ENCODE measurements around the gene NAGLU.

GRCh38 chr17:42563950-42564349 lies 27.9 kb downstream of the NAGLU start:
- TF ChIP-seq POLR2A (IDR thresholded peaks at IDR 0.05) (no peak), CTCF (IDR thresholded peaks at IDR 0.05) (no peak)

Measured in heart left ventricle (tissue), 13 donors.